Mesenchymal stem cell (in vitro differentiated cells and primary cell): ENCODE data around the gene RANBP10.

Experiments
- DNase-seq: peaks from one replicate; pipeline ENCODE4 v3.0.0-alpha.2; 2013
- H2AFZ ChIP-seq: one replicate; pipeline ENCODE4 v1.6.1; 2013; ENCODE audit warnings: low read depth, mild to moderate bottlenecking, control low read depth, inconsistent platforms, low read length, moderate library complexity
- H2AK5ac ChIP-seq: 2 replicates; pipeline ENCODE4 v1.6.1; 2013; ENCODE audit warnings: low read length, moderate library complexity, mild to moderate bottlenecking, inconsistent platforms; ENCODE audit not compliant: severe bottlenecking
- H2BK120ac ChIP-seq: one replicate; pipeline ENCODE4 v1.6.1; 2013; ENCODE audit warnings: low read depth, mild to moderate bottlenecking, inconsistent platforms, low read length, moderate library complexity
- H2BK12ac ChIP-seq, 2 experiments: one replicate each; pipeline ENCODE4 v1.6.1; 2013; ENCODE audit warnings: inconsistent platforms in 2 of 2, low read length in 2 of 2, mild to moderate bottlenecking in 2 of 2, moderate library complexity in 2 of 2, control low read depth in 1 of 2
- H2BK15ac ChIP-seq: one replicate; pipeline ENCODE4 v1.6.1; 2013; ENCODE audit warnings: mild to moderate bottlenecking, low read depth, inconsistent platforms; ENCODE audit not compliant: poor library complexity, severe bottlenecking
- H2BK5ac ChIP-seq: 2 replicates; pipeline ENCODE4 v1.6.1; 2013; ENCODE audit warnings: low read depth, mild to moderate bottlenecking, low read length, control low read depth, inconsistent platforms; ENCODE audit not compliant: poor library complexity, severe bottlenecking
- H3K14ac ChIP-seq, 2 experiments: one replicate each; pipeline ENCODE4 v1.6.1; 2013; ENCODE audit warnings: inconsistent platforms in 2 of 2, low read length in 2 of 2, control low read depth in 1 of 2, mild to moderate bottlenecking in 1 of 2, moderate library complexity in 1 of 2
- H3K18ac ChIP-seq, 2 experiments: one replicate each; pipeline ENCODE4 v1.6.1; 2013; ENCODE audit warnings: inconsistent platforms in 2 of 2, low read length in 2 of 2, control low read depth in 1 of 2, low read depth in 1 of 2, mild to moderate bottlenecking in 1 of 2
- H3K23ac ChIP-seq, 2 experiments: one replicate each; pipeline ENCODE4 v1.6.1; 2013; ENCODE audit warnings: inconsistent platforms in 2 of 2, low read length in 2 of 2, mild to moderate bottlenecking in 2 of 2, moderate library complexity in 2 of 2, control low read depth in 1 of 2
- H3K27ac ChIP-seq: 2 replicates; pipeline ENCODE4 v1.5.1; 2013; ENCODE audit warnings: mild to moderate bottlenecking, moderate library complexity, low read length, control low read depth, inconsistent platforms; ENCODE audit not compliant: poor library complexity, severe bottlenecking
- H3K27me3 ChIP-seq, 2 experiments: 2 replicates each; pipeline versions ENCODE4 v1.6.1 to v1.7.0; 2013; ENCODE audit warnings: low read length in 2 of 2, mild to moderate bottlenecking in 2 of 2, moderate library complexity in 2 of 2, control low read depth in 1 of 2, inconsistent platforms in 1 of 2; ENCODE audit not compliant: control insufficient read depth in 1 of 2, insufficient read depth in 1 of 2
- H3K36me3 ChIP-seq, 2 experiments: 2 replicates each; pipeline versions ENCODE4 v1.6.1 to v1.7.0; 2013; ENCODE audit warnings: low read length in 2 of 2, control low read depth in 1 of 2, inconsistent platforms in 1 of 2, low read depth in 1 of 2, mild to moderate bottlenecking in 1 of 2; ENCODE audit not compliant: insufficient read depth in 2 of 2, control insufficient read depth in 1 of 2
- H3K4ac ChIP-seq, 2 experiments: one replicate each; pipeline ENCODE4 v1.6.1; 2013; ENCODE audit warnings: inconsistent platforms in 2 of 2, low read length in 2 of 2, mild to moderate bottlenecking in 2 of 2, moderate library complexity in 2 of 2, control low read depth in 1 of 2, low read depth in 1 of 2
- H3K4me1 ChIP-seq: 2 replicates; pipeline ENCODE4 v1.6.1; 2013; ENCODE audit warnings: low read depth, low read length, control low read depth; ENCODE audit not compliant: control insufficient read depth, insufficient read depth
- H3K4me2 ChIP-seq: 2 replicates; pipeline ENCODE4 v1.6.1; 2013; ENCODE audit warnings: low read length, mild to moderate bottlenecking, inconsistent platforms; ENCODE audit not compliant: poor library complexity, severe bottlenecking
- H3K4me3 ChIP-seq, 2 experiments: 2 replicates each; pipeline versions ENCODE4 v1.5.1 to v1.7.0; 2013; ENCODE audit warnings: low read length in 2 of 2, mild to moderate bottlenecking in 2 of 2, control low read depth in 1 of 2, low read depth in 1 of 2; ENCODE audit not compliant: insufficient read depth in 1 of 2
- H3K79me1 ChIP-seq: replicated peaks from 2 replicates; pipeline ENCODE4 v1.6.1; 2013; ENCODE audit warnings: mild to moderate bottlenecking, control low read depth, low read length, inconsistent platforms; ENCODE audit not compliant: poor library complexity, severe bottlenecking
- H3K9ac ChIP-seq: 2 replicates; pipeline ENCODE4 v1.7.0; 2013; ENCODE audit warnings: mild to moderate bottlenecking, low read length, moderate library complexity
- H3K9me3 ChIP-seq: 2 replicates; pipeline ENCODE4 v1.7.0; 2013; ENCODE audit warnings: mild to moderate bottlenecking, low read length; ENCODE audit not compliant: control insufficient read depth
- H4K8ac ChIP-seq: one replicate; pipeline ENCODE4 v1.6.1; 2013; ENCODE audit warnings: inconsistent platforms, mild to moderate bottlenecking, low read length, moderate library complexity
- H4K91ac ChIP-seq: one replicate; pipeline ENCODE4 v1.6.1; 2013; ENCODE audit warnings: mild to moderate bottlenecking, low read length, inconsistent platforms
- WGBS: methylation state at CpG from one replicate; pipeline ENCODE4 v1.1.7; 2013; ENCODE audit warnings: mixed read lengths; 5-methylcytosine and 5-hydroxymethylcytosine counted together

The RANBP10 gene

DNA sequence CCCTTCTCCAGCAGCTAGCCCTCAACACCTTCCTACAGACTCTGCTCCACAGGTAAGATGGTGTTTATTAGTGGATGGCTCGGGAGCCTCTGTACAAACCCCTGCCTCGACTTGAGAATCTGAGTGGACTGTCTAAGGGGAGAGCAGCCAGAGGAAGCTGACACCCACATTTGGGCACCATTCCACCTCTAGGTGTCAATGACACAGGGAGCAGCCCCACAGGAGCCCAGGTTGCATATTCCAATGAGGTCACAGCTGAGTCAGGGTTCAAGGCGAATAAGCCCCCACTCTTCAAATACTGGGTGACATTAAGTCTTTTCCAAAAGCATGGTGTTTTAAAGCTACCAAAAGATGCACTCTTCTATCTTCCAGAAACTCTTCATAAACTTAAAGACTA is 31.9 kb downstream of the RANBP10 start:
- no peak overlapping the region for H3K27ac ChIP-seq
- no peak overlapping the region for H3K4me3 ChIP-seq
- H3K4me2 ChIP-seq, result no peak overlapping the region
- H3K18ac ChIP-seq, result no peak overlapping the region
- H3K23ac ChIP-seq, result no peak overlapping the region
- H3K9me3 ChIP-seq, result no peaks in the 10 kb centered on the region
- no peak overlapping the region for H3K9ac ChIP-seq
- H3K4ac ChIP-seq, result no peak overlapping the region
- no peaks in the 10 kb centered on the region for H3K27me3 ChIP-seq
- no peak overlapping the region for H2BK15ac ChIP-seq
- no peak overlapping the region for H2BK12ac ChIP-seq
- WGBS, result 96% methylated on average over 3 of the region's 3 CpGs
- H2AFZ ChIP-seq, result no peak overlapping the region
- no peak overlapping the region for H4K8ac ChIP-seq
- no peak overlapping the region for H2BK120ac ChIP-seq
- H3K79me1 ChIP-seq, result peaks cover 33% of the 10 kb centered on the region
- no peaks in the 10 kb centered on the region for H3K4me1 ChIP-seq
- DNase-seq, result no peak
- no peak overlapping the region for H4K91ac ChIP-seq
- H3K14ac ChIP-seq, result no peak overlapping the region
- peaks cover 5 to 9% of the 10 kb centered on the region in 2 experiments for H3K36me3 ChIP-seq
- H2AK5ac ChIP-seq, result no peak overlapping the region
- H2BK5ac ChIP-seq, result no peak overlapping the region

- no peak overlapping the region for H3K9ac ChIP-seq
- no peak overlapping the region for H2BK120ac ChIP-seq
- no peak overlapping the region for H2BK5ac ChIP-seq
- H2AK5ac ChIP-seq, result no peak overlapping the region
- no peak overlapping the region for H2BK12ac ChIP-seq
- H3K9me3 ChIP-seq, result no peaks in the 10 kb centered on the region
- 53% methylated on average over 6 of the region's 6 CpGs for WGBS
- no peaks in the 10 kb centered on the region for H3K4me1 ChIP-seq
- H3K4ac ChIP-seq, result peak overlapping the region in 1 of 2 experiments; percentile 53
- H3K27me3 ChIP-seq, result no peaks in the 10 kb centered on the region
- H2AFZ ChIP-seq, result no peak overlapping the region
- H3K4me3 ChIP-seq, result no peak overlapping the region
- no peak overlapping the region for H3K23ac ChIP-seq
- H2BK15ac ChIP-seq, result no peak overlapping the region
- H3K79me1 ChIP-seq, result peaks cover 30% of the 10 kb centered on the region
- peaks cover 5 to 9% of the 10 kb centered on the region in 2 experiments for H3K36me3 ChIP-seq
- no peak overlapping the region for H4K91ac ChIP-seq
- peak; percentile 18 for DNase-seq
- no peak overlapping the region for H3K18ac ChIP-seq
- H3K27ac ChIP-seq, result no peak overlapping the region
- no peak overlapping the region for H4K8ac ChIP-seq
- no peak overlapping the region for H3K14ac ChIP-seq
- no peak overlapping the region for H3K4me2 ChIP-seq
Measured at GRCh38 chr16:67773569-67774456, 32.5 kb downstream of the RANBP10 start.

DNA sequence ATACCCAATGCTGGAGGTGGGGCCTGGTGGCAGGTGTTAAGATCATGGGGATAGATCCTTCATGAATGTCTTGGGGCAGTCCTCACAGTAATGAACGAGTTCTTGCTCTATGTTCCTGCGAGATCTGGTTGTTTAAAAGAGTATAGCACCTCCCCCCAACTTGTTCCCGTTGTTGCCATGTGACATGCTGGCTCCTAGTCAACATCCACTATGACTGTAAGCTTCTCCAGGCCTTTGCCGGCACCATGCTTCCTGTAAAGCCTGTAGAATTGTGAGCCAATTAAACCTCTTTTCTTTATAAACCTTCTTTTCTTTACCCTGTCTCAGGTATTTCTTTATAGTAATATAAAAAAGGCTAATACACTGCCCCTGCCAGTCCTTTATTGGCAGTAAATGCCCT is 33.3 kb downstream of the RANBP10 start:
- no peak overlapping the region for H3K4me2 ChIP-seq
- no peaks in the 10 kb centered on the region for H3K4me1 ChIP-seq
- H3K79me1 ChIP-seq, result peaks cover 29% of the 10 kb centered on the region
- H3K14ac ChIP-seq, result no peak overlapping the region
- no peak overlapping the region for H2BK120ac ChIP-seq
- H3K36me3 ChIP-seq, result peaks cover 5 to 9% of the 10 kb centered on the region in 2 experiments
- no peaks in the 10 kb centered on the region for H3K9me3 ChIP-seq
- no peak overlapping the region for H3K23ac ChIP-seq
- no peak overlapping the region for H2BK12ac ChIP-seq
- no peak overlapping the region for H3K18ac ChIP-seq
- H2AFZ ChIP-seq, result no peak overlapping the region
- no peaks in the 10 kb centered on the region for H3K27me3 ChIP-seq
- no peak overlapping the region for H2AK5ac ChIP-seq
- no peak overlapping the region for H2BK15ac ChIP-seq
- no peak overlapping the region for H3K4ac ChIP-seq
- no peak overlapping the region for H3K9ac ChIP-seq
- no peak overlapping the region for H4K8ac ChIP-seq
- no peak overlapping the region for H3K27ac ChIP-seq
- DNase-seq, result peak; percentile 18
- H4K91ac ChIP-seq, result no peak overlapping the region
- 82% methylated on average over 4 of the region's 4 CpGs for WGBS
- no peak overlapping the region for H3K4me3 ChIP-seq
- H2BK5ac ChIP-seq, result no peak overlapping the region

GRCh38 chr16:67770346-67770991 is 35.9 kb downstream of the RANBP10 start:
- no peak overlapping the region for H4K8ac ChIP-seq
- H2BK12ac ChIP-seq, result peak overlapping the region in 1 of 2 experiments; percentile 19
- 71% methylated on average over 6 of the region's 6 CpGs for WGBS
- H2AFZ ChIP-seq, result no peak overlapping the region
- no peak overlapping the region for H3K4ac ChIP-seq
- no peak overlapping the region for H3K4me3 ChIP-seq
- no peaks in the 10 kb centered on the region for H3K27me3 ChIP-seq
- no peak overlapping the region for H3K9ac ChIP-seq
- H2BK15ac ChIP-seq, result no peak overlapping the region
- no peak overlapping the region for H2AK5ac ChIP-seq
- H3K79me1 ChIP-seq, result peaks cover 41% of the 10 kb centered on the region
- H3K18ac ChIP-seq, result peak overlapping the region in 1 of 2 experiments; percentile 18
- no peaks in the 10 kb centered on the region for H3K9me3 ChIP-seq
- DNase-seq, result peak; percentile 83
- H3K23ac ChIP-seq, result no peak overlapping the region
- no peak overlapping the region for H2BK5ac ChIP-seq
- H3K36me3 ChIP-seq, result peaks cover 5 to 9% of the 10 kb centered on the region in 2 experiments
- no peak overlapping the region for H2BK120ac ChIP-seq
- no peaks in the 10 kb centered on the region for H3K4me1 ChIP-seq
- no peak overlapping the region for H4K91ac ChIP-seq
- no peak overlapping the region for H3K27ac ChIP-seq
- no peak overlapping the region for H3K14ac ChIP-seq
- no peak overlapping the region for H3K4me2 ChIP-seq
